H1 (cell line): ENCODE data around the gene C1orf21. TPM values are rescaled to one million over a fixed set of nuclear protein-coding genes. Genes with fewer than 3 reads are reported as not detected.

Source experiments
- CTCF ChIA-PET: fragments of 300-600 bp; sonication (Branson Sonifier 250); formaldehyde crosslinking; loops from one replicate; lab custom pipeline; 2021; ENCODE audit not compliant: partially characterized antibody; lab: Charles Lee
- POLR2A ChIA-PET: fragments of 300-600 bp; sonication (Branson Sonifier 250); formaldehyde crosslinking; loops from one replicate; lab custom pipeline; 2021; ENCODE audit warnings: inconsistent platforms; ENCODE audit not compliant: partially characterized antibody; lab: Charles Lee
- DNase-seq, 2 experiments: peaks; one replicate each; pipeline versions ENCODE4 v3.0.0 to v3.0.0-alpha.2; 2010 to 2022; ENCODE audit warnings: low spot score in 2 of 2, low read depth in 1 of 2, mixed read lengths in 1 of 2
- FAIRE-seq: peaks from 2 replicates; lab custom pipeline; 2011; peaks lifted over from hg19 to GRCh38; lab: Jason Lieb, UNC
- H2AFZ ChIP-seq: 2 replicates; pipeline ENCODE4 v1.8.1; 2012; ENCODE audit warnings: low read length, inconsistent platforms
- H2AK5ac ChIP-seq: 2 replicates; pipeline ENCODE4 v1.6.1; 2013; ENCODE audit warnings: low read depth, low read length
- H2BK120ac ChIP-seq: replicated peaks from 2 replicates; pipeline ENCODE3; 2013; ENCODE audit warnings: low read depth, low read length, inconsistent platforms
- H2BK12ac ChIP-seq: 2 replicates; pipeline ENCODE4 v1.6.1; 2013; ENCODE audit warnings: low read depth, low read length
- H2BK15ac ChIP-seq: 2 replicates; pipeline ENCODE4 v1.6.1; 2013; ENCODE audit warnings: low read length
- H2BK20ac ChIP-seq: 2 replicates; pipeline ENCODE4 v1.6.1; 2013; ENCODE audit warnings: low read length
- H2BK5ac ChIP-seq: 2 replicates; pipeline ENCODE4 v1.6.1; 2013; ENCODE audit warnings: low read depth, low read length
- H3K14ac ChIP-seq: 2 replicates; pipeline ENCODE4 v1.6.1; 2013; ENCODE audit warnings: inconsistent platforms; ENCODE audit not compliant: insufficient read length
- H3K18ac ChIP-seq: 2 replicates; pipeline ENCODE4 v1.6.1; 2013; ENCODE audit warnings: low read length; ENCODE audit errors: extremely low read depth
- H3K23ac ChIP-seq: 2 replicates; pipeline ENCODE4 v1.6.1; 2013; ENCODE audit warnings: inconsistent platforms; ENCODE audit not compliant: insufficient read length
- H3K23me2 ChIP-seq: 2 replicates; pipeline ENCODE4 v1.6.1; 2013; ENCODE audit warnings: low read depth, low read length
- H3K27ac ChIP-seq: 2 replicates; pipeline ENCODE4 v1.6.1; 2011; ENCODE audit warnings: low read depth, low read length, inconsistent platforms
- H3K27me3 ChIP-seq, 4 experiments: replicated peaks in 1 of 4; 1 replicate in 1 of 4; 2 replicates in 3 of 4; pipeline versions ENCODE4 v1.6.1 to v1.8.1; 2011 to 2013; ENCODE audit warnings: low read length in 3 of 4, mild to moderate bottlenecking in 3 of 4, inconsistent platforms in 2 of 4, mixed read lengths in 2 of 4, moderate library complexity in 1 of 4; ENCODE audit not compliant: control insufficient read depth in 3 of 4, insufficient read depth in 3 of 4; ENCODE audit errors: extremely low read depth in 1 of 4
- H3K36me3 ChIP-seq, 4 experiments: 2 replicates each; pipeline versions ENCODE4 v1.6.1 to v1.8.1; 2011 to 2013; ENCODE audit warnings: mild to moderate bottlenecking in 4 of 4, low read length in 3 of 4, moderate library complexity in 2 of 4, control low read depth in 1 of 4, inconsistent platforms in 1 of 4; ENCODE audit not compliant: insufficient read depth in 4 of 4, control insufficient read depth in 2 of 4
- H3K4ac ChIP-seq: replicated peaks from 2 replicates; pipeline ENCODE3; 2013; ENCODE audit warnings: low read length, low read depth, mixed read lengths, inconsistent platforms; ENCODE audit not compliant: insufficient read length
- H3K4me1 ChIP-seq, 4 experiments: replicated peaks in 1 of 4; 1 replicate in 1 of 4; 2 replicates in 3 of 4; pipeline versions ENCODE4 v1.6.1 to v1.8.1; 2011 to 2013; ENCODE audit warnings: low read length in 3 of 4, inconsistent platforms in 2 of 4, mixed read lengths in 1 of 4; ENCODE audit not compliant: insufficient read depth in 4 of 4, control insufficient read depth in 3 of 4
- H3K4me2 ChIP-seq, 2 experiments: 2 replicates each; pipeline versions ENCODE4 v1.6.1 to v1.8.1; 2011 to 2013; ENCODE audit warnings: low read depth in 2 of 2, low read length in 2 of 2, control low read depth in 1 of 2, inconsistent platforms in 1 of 2, mild to moderate bottlenecking in 1 of 2; ENCODE audit not compliant: insufficient read depth in 1 of 2
- H3K4me3 ChIP-seq, 4 experiments: fragments of 200-600, 300-600 bp in 1 of 4; sonication (generic), shearing (Covaris generic), sonication (Bioruptor Twin) in 1 of 4; 2 replicates each; pipeline versions ENCODE4 v1.5.1 to v1.8.1; 2011 to 2016; ENCODE audit warnings: low read length in 4 of 4, low read depth in 3 of 4, control low read depth in 2 of 4, inconsistent platforms in 2 of 4, mild to moderate bottlenecking in 2 of 4, mixed read lengths in 1 of 4, moderate library complexity in 1 of 4; ENCODE audit not compliant: insufficient read depth in 2 of 4; ENCODE audit errors: extremely low read depth in 1 of 4
- H3K56ac ChIP-seq: replicated peaks from 2 replicates; pipeline ENCODE3; 2013; ENCODE audit warnings: low read depth, mild to moderate bottlenecking, mixed read lengths, low read length, inconsistent platforms; ENCODE audit not compliant: insufficient read length
- H3K79me1 ChIP-seq: 2 replicates; pipeline ENCODE4 v1.6.1; 2013; ENCODE audit warnings: low read depth, low read length, control low read depth
- H3K79me2 ChIP-seq, 2 experiments: 2 replicates each; pipeline versions ENCODE4 v1.6.1 to v1.8.1; 2012 to 2013; ENCODE audit warnings: low read length in 2 of 2, mild to moderate bottlenecking in 2 of 2, inconsistent platforms in 1 of 2; ENCODE audit not compliant: insufficient read depth in 2 of 2, control insufficient read depth in 1 of 2
- H3K9ac ChIP-seq, 4 experiments: replicated peaks in 1 of 4; 1 replicate in 1 of 4; 2 replicates in 3 of 4; pipeline versions ENCODE4 v1.6.1 to v1.8.1; 2011 to 2013; ENCODE audit warnings: low read depth in 3 of 4, low read length in 3 of 4, control low read depth in 2 of 4, mild to moderate bottlenecking in 2 of 4, moderate library complexity in 2 of 4, inconsistent platforms in 1 of 4; ENCODE audit errors: extremely low read depth in 1 of 4
- H3K9me3 ChIP-seq, 2 experiments: 2 replicates each; pipeline versions ENCODE4 v1.6.1 to v1.8.1; 2012 to 2013; ENCODE audit warnings: mild to moderate bottlenecking in 2 of 2, moderate library complexity in 2 of 2, control low read depth in 1 of 2, inconsistent platforms in 1 of 2, low read depth in 1 of 2, low read length in 1 of 2, mixed read lengths in 1 of 2; ENCODE audit not compliant: insufficient read depth in 2 of 2
- H4K20me1 ChIP-seq, 2 experiments: replicated peaks in 1 of 2; 2 replicates each; pipeline versions ENCODE3 to v1.8.1; 2011 to 2013; ENCODE audit warnings: inconsistent platforms in 2 of 2, low read length in 2 of 2, mild to moderate bottlenecking in 1 of 2; ENCODE audit not compliant: insufficient read depth in 2 of 2, control insufficient read depth in 1 of 2
- H4K5ac ChIP-seq: 2 replicates; pipeline ENCODE4 v1.6.1; 2013; ENCODE audit warnings: low read length, low read depth, mixed read lengths, inconsistent platforms; ENCODE audit not compliant: insufficient read length
- H4K8ac ChIP-seq: 2 replicates; pipeline ENCODE4 v1.8.0; 2013; ENCODE audit warnings: mild to moderate bottlenecking, moderate library complexity, low read length, inconsistent platforms; ENCODE audit not compliant: insufficient read depth; ENCODE audit errors: extremely low read depth
- H4K91ac ChIP-seq: replicated peaks from 2 replicates; pipeline ENCODE3; 2013; ENCODE audit warnings: low read length, mixed read lengths, inconsistent platforms; ENCODE audit not compliant: insufficient read length
- EZH2 ChIP-seq: fragments of 200-600 bp; sonication (generic); IDR thresholded peaks from 2 replicates; pipeline ENCODE4 v1.7.1; 2012; ENCODE audit warnings: low read depth, mild to moderate bottlenecking, moderate library complexity, low read length, inconsistent platforms; ENCODE audit not compliant: severe bottlenecking
- KDM1A ChIP-seq: fragments of 200-600, 300-600 bp; sonication (generic); IDR thresholded peaks from 2 replicates; pipeline ENCODE4 v1.7.1; 2016; ENCODE audit warnings: mild to moderate bottlenecking, low read length, borderline replicate concordance
- MAX ChIP-seq: IDR thresholded peaks from 2 replicates; pipeline ENCODE4 v1.6.1; 2012; ENCODE audit warnings: inconsistent platforms
- WGBS, 2 experiments: shearing (Covaris generic) in 1 of 2; methylation state at CpG; one replicate each; pipeline versions ENCODE4 v1.1.6 to v1.1.7; 2013 to 2015; ENCODE audit warnings: low lambda C conversion rate in 2 of 2, mixed read lengths in 2 of 2, inconsistent platforms in 1 of 2, low coverage in 1 of 2, missing lambda C conversion rate in 1 of 2; ENCODE audit not compliant: insufficient replicate concordance in 2 of 2, insufficient coverage in 1 of 2, insufficient read length in 1 of 2; ENCODE audit errors: extremely low coverage in 1 of 2, missing lambda C conversion rate in 1 of 2; 5-methylcytosine and 5-hydroxymethylcytosine counted together
- polyA plus RNA-seq, 7 experiments: library from polyadenylated mRNA; depleted of rRNA in 3 of 7; stranded (reverse) in 5 of 7; unstranded in 2 of 7; fragments of >200 nt in 5 of 7; fragments of 200-250 nt in 2 of 7; gene quantifications; 1 replicate in 5 of 7; 2 replicates in 1 of 7; 4 replicates in 1 of 7; pipeline versions ENCODE4 v1.2.1 to v1.2.3, GENCODE V29; 2011 to 2013; ENCODE audit warnings: missing spikeins in 2 of 7, mixed read lengths in 2 of 7
- total RNA-seq: library from RNA; stranded (reverse); fragmentation: NEBNext Ultra II Directional; extraction: Animal tissue kit (Norgen Biotek cat#: 25700); gene quantifications from 2 replicates; pipeline ENCODE4 v1.2.1, GENCODE V29; 2021

The C1orf21 gene
- total and polyA plus RNA-seq, 2 of the 8 experiments (the other 6 are each of a cell fraction or from before 2014, with no cell fraction given) = 16.6 to 51.0 TPM

GRCh38 chr1:184637664-184638240 is 250.9 kb downstream of the C1orf21 start:
- Histone ChIP-seq H2BK12ac (no peak overlapping the region), H3K4me1 (no peaks in the 10 kb centered on the region), H3K23me2 (no peaks in the 10 kb centered on the region), H3K79me1 (no peaks in the 10 kb centered on the region), H3K4me3 (no peak overlapping the region), H3K79me2 (no peaks in the 10 kb centered on the region), H4K91ac (no peak overlapping the region), H2BK20ac (no peak overlapping the region), H4K8ac (no peak overlapping the region), H3K36me3 (no peaks in the 10 kb centered on the region), H3K9me3 (no peaks in the 10 kb centered on the region), H2AK5ac (no peak overlapping the region), H3K9ac (no peak overlapping the region), H2BK120ac (no peak overlapping the region), H3K27ac (no peak overlapping the region), H3K14ac (no peak overlapping the region), H3K18ac (no peak overlapping the region), H3K4me2 (no peak overlapping the region), H2AFZ (no peak overlapping the region), H4K5ac (no peak overlapping the region), H2BK15ac (no peak overlapping the region), H3K27me3 (no peaks in the 10 kb centered on the region), H3K56ac (no peak overlapping the region), H2BK5ac (no peak overlapping the region), H3K23ac (no peak overlapping the region), H4K20me1 (no peaks in the 10 kb centered on the region), H3K4ac (no peak overlapping the region)
- 92% methylated on average over 2 of the region's 2 CpGs; no CpG with 5 or more reads in 1 of the 2 experiments for WGBS, 2 experiments
- no peak for DNase-seq
- ChIA-PET POLR2A (no interaction called here), CTCF (interaction anchor here (0.7 to 1.8 kb wide), 2 partner anchors 7 to 417 kb away, joined by 3 to 4 read pairs; no protein-coding TSS in a partner anchor)
- FAIRE-seq = no peak
- TF ChIP-seq MAX (no peak), KDM1A (no peak), EZH2 (no peak)
